ENCODE results near the gene DRICH1.
A peak's percentile ranks its signal among the peaks of the same experiment; 100 is the strongest.
"Not testable (repeated sequence)": the region's sequence is repeated elsewhere in the genome, so short reads cannot be mapped to it uniquely, and the experiment has no call there.

The DRICH1 gene

DNA sequence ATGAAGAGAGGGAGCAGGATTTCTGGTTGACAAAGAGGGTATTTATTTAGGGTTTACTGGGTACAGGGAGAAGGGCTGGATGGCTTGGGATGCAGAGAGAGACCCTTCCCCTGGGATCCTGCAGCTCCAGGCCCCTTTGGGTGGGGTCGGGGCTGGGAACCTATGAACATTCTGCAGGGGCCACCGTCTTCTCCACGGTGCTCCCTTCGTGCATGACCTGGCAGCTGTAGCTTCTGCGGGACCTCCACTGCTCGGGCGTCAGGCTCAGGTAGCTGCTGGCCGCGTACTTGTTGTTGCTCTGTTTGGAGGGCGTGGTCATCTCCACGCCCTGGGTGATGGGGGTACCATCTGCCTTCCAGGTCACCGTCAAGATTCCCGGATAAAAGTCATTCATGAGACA lies 59.0 kb downstream of the DRICH1 start:
- not testable (repeated sequence) for H3K9me3 Mint-ChIP-seq; H3K4me1 Mint-ChIP-seq (ENCODE audit: low read depth); H3K27ac Mint-ChIP-seq; DNase-seq; H3K4me3 Mint-ChIP-seq; H3K36me3 Mint-ChIP-seq (ENCODE audit: low read depth)
- peaks cover 22% of the 10 kb centered on the region for H3K27me3 Mint-ChIP-seq

DNA sequence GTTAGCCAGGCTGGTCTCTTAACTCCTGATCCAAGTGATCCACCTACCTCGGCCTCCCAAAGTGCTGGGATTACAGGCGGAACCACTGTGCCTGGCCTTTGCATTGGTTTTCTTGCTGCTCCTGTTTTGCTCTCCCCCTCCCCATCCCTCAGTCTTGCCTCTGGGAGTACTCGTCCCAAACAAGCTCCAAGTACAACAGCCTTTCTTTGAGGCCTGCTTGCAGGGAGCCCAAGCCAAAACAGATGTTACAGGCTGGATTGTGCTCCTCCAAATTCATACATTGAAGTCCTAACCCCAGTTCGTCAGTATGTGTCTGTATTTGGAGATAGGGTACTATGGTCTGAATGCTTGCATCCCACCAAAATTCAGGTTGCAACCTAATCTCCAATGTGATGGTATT lies 60.6 kb downstream of the DRICH1 start:
- Mint-ChIP-seq H3K36me3 (ENCODE audit: low read depth) (no peaks in the 10 kb centered on the region), H3K9me3 (no peaks in the 10 kb centered on the region), H3K27ac (no peak overlapping the region), H3K27me3 (peaks cover 23% of the 10 kb centered on the region), H3K4me1 (ENCODE audit: low read depth) (no peaks in the 10 kb centered on the region), H3K4me3 (no peak overlapping the region)
- DNase-seq, result no peak

DNA sequence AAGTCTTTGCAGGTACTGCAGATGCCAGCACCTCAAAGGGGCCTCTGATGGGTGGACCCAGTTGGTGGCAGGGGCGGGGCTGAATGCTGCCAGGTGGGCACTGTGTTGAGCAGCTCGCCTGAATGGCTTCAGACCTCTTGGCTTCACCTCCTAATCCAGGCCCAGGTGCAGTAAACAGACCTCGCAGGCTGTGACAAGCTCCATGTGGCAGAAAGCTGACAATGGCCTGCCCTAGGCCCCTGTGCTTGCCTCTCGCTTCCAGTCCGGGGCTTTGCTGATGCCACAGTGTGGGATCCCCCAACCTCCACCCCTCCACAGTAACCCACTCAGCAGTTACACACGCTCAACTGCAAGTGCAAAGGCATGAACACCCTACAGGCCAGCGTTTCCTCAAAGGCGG lies 61.4 kb downstream of the DRICH1 start:
- DNase-seq, result no peak
- peaks cover 3% of the 10 kb centered on the region for H3K4me1 Mint-ChIP-seq (ENCODE audit: low read depth)
- peaks cover 18% of the 10 kb centered on the region for H3K27me3 Mint-ChIP-seq
- no peak overlapping the region for H3K4me3 Mint-ChIP-seq
- no peaks in the 10 kb centered on the region for H3K9me3 Mint-ChIP-seq
- no peaks in the 10 kb centered on the region for H3K36me3 Mint-ChIP-seq (ENCODE audit: low read depth)
- no peak overlapping the region for H3K27ac Mint-ChIP-seq

DNA sequence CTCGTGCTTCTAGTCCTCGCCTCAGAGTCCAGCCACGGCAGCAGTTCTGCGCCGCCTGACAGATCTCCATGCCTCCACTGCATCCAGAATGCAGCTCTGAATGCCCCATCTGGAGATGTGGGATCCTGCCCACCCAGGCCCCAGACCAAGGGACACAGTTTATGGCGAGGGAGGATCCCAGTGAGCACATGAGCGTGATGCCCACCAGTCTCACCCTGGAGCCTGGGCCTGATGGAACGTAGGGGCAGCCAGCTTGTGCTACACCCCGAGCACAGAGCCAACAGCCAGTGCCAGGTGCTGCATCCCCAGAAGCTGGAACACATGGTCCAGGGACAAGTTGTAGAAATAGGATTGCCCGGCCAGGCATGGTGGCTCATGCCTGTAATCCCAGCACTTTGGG lies 62.4 kb downstream of the DRICH1 start:
- Mint-ChIP-seq H3K36me3 (ENCODE audit: low read depth) (no peaks in the 10 kb centered on the region), H3K27ac (no peak overlapping the region), H3K4me1 (ENCODE audit: low read depth) (peaks cover 6% of the 10 kb centered on the region), H3K9me3 (no peaks in the 10 kb centered on the region), H3K4me3 (no peak overlapping the region), H3K27me3 (peaks cover 24% of the 10 kb centered on the region)
- no peak for DNase-seq

DNA sequence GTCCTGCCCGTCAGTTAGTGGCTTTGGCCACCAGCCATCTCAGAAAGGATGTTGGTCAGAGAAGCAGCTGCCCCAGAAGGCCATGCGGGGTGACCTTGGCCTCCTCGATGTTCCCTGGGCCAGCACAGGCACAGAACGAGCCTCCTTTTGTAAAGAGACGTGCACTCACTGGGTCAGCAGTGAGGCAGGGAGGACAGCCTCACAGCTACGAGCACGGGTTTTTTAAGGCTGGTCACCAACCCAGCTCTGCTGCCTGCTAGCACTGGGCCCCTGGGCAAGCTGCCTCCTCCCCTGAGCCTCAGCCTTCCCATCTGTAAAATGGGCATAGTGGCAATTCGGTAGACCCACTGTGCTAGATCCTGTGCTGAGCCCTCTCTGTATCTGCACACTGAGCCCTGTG lies 62.8 kb downstream of the DRICH1 start:
- H3K9me3 Mint-ChIP-seq, result no peaks in the 10 kb centered on the region
- peaks cover 6% of the 10 kb centered on the region for H3K4me1 Mint-ChIP-seq (ENCODE audit: low read depth)
- H3K36me3 Mint-ChIP-seq (ENCODE audit: low read depth), result no peaks in the 10 kb centered on the region
- peaks cover 28% of the 10 kb centered on the region for H3K27me3 Mint-ChIP-seq
- no peak overlapping the region for H3K4me3 Mint-ChIP-seq
- no peak overlapping the region for H3K27ac Mint-ChIP-seq
- DNase-seq, result no peak

DNA sequence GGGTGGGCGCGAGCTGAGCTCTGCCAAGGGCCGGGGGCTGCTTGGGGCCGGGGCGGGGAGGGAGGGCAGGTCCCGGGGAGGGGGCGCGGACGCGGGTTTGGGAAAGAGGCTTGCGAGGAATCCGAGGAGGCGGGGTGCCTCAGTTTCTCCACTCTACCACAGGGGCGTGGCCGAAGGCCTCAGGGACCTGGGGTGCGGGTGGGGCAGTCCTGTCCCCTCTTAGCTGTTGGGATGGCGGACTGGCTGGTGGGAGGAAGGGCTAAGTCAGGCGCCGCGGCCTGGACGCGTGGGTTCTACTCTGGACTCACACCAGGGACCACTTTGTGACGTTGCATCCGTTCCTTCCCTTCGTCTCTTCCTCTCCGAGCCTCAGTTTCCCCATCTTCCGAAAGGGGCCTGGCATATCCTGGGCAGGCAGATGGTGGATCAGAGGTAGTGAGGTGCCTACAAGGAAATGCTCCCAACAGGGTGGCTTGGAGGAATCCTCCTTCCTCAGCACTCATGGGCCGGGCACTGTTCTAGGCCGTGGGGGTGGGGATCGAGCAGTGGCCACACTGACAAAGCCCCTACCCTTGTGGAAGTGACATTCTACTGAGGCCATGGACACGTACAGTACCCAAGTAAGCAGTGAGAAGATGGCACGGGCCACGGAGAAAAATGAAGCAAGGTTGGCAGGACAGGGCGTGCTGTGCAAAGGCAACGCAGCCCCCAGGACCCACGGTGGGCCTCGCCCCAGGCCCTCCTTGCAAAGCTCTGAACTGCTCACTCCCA lies 65.2 kb downstream of the DRICH1 start:
- H3K4me3 Mint-ChIP-seq, result peak overlapping the region; percentile 44
- no peaks in the 10 kb centered on the region for H3K36me3 Mint-ChIP-seq (ENCODE audit: low read depth)
- peaks cover 6% of the 10 kb centered on the region for H3K4me1 Mint-ChIP-seq (ENCODE audit: low read depth)
- peaks cover 39% of the 10 kb centered on the region for H3K27me3 Mint-ChIP-seq
- peak; percentile 29 for DNase-seq
- H3K27ac Mint-ChIP-seq, result no peak overlapping the region
- no peaks in the 10 kb centered on the region for H3K9me3 Mint-ChIP-seq

DNA sequence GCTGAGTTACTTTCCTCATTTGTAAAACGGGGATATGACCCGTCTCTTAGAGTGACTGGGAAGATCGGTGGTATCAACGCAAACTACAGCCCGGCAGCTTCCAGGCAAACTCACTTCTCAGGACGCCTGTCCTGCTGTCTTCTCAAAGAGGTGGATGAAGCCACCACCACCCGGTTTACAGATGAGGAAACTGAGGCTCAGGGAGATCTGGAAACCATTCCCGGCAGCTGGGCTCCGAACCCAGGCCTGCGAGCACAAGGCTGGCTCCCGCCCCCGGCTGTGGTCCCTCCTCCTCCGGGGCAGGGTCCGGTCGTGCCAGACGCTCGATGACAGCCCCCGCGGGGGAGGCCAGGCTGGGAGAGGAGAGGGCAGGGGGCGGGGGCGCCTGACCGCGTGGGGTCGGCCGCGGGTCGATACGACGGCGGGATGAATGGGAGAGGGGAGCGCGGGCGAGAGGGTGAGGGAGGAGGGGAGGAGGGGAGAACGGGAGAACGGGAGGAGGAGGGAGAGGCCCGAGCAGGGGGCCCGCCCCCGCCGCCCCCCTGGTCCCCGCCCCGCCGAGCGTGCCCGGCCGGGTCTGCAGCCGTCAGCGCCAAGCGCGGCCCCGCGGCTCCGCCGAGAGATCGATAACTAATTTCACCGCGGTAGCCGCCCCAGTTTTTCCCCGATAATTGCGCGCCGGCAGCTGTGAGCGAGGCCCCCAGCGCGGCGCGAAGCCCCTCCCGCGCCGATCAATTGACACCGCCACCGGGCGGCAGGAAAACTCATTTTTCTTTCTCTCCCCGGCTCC lies 66.0 kb downstream of the DRICH1 start:
- peak; percentile 43 for DNase-seq
- H3K36me3 Mint-ChIP-seq (ENCODE audit: low read depth), result no peaks in the 10 kb centered on the region

DNA sequence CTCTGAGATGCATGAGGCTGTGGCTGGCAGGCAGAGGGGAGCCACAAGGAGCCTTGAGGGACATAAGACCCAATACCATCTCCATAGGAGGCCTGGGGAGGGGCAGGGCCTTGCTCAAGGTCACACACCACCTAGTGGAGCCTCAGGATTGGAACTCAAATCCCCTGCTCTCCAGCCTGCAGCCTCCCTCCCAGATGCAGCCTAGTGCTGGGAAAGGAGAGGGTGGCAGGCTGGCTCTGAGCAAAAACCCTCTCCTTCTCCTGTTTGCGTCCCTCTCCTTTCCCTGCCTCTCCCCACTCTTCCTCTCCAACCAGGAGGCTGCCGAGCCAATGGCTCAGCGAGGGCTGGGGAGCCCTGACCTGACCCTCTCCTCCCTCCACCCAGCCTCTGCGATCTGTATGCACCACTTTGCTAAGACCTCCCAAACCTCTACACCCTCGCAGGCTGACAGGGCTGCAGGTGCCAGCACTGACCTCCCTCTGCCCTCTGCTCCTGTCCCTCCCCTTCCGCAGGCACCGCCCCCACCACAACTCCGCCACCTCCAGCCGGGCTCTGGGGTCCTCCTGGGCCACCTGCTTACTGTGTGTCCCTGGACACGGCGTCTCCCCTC lies 66.7 kb downstream of the DRICH1 start:
- peak overlapping the region; percentile 73 for H3K4me3 Mint-ChIP-seq
- H3K4me1 Mint-ChIP-seq (ENCODE audit: low read depth), result peaks cover 6% of the 10 kb centered on the region
- peaks cover 39% of the 10 kb centered on the region for H3K27me3 Mint-ChIP-seq
- H3K27ac Mint-ChIP-seq, result no peak overlapping the region
- no peaks in the 10 kb centered on the region for H3K9me3 Mint-ChIP-seq
- H3K36me3 Mint-ChIP-seq (ENCODE audit: low read depth), result no peaks in the 10 kb centered on the region
- peak; percentile 44 for DNase-seq

More for the DNA sequence above, 66.0 kb downstream of the DRICH1 start:
- H3K9me3 Mint-ChIP-seq, result no peaks in the 10 kb centered on the region
- H3K27me3 Mint-ChIP-seq, result peaks cover 39% of the 10 kb centered on the region
- no peak overlapping the region for H3K27ac Mint-ChIP-seq
- H3K4me1 Mint-ChIP-seq (ENCODE audit: low read depth), result peaks cover 6% of the 10 kb centered on the region
- peak overlapping the region; percentile 73 for H3K4me3 Mint-ChIP-seq

DNA sequence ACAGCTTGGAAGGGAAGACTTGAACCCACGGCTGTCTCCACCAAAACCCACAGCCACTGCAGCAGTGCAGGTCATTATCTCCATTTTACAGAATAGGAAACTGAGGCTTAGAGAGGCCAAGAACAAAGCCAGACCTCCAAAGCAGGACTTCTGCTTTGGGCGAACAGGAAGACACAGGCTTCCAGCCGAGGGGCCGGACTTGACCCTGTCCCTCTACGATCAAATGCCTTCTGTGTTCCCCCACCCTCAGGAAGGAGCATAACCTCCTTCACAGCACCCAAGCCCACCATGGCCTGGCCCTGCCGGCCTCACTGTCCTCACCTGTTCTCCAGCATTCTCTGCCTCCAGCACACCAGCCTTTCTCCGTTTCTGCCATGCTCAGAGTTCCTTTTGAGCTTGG lies 67.8 kb downstream of the DRICH1 start:
- Mint-ChIP-seq H3K27me3 (peaks cover 39% of the 10 kb centered on the region), H3K27ac (no peak overlapping the region), H3K36me3 (ENCODE audit: low read depth) (no peaks in the 10 kb centered on the region), H3K4me3 (no peak overlapping the region), H3K4me1 (ENCODE audit: low read depth) (peaks cover 6% of the 10 kb centered on the region), H3K9me3 (no peaks in the 10 kb centered on the region)
- no peak for DNase-seq

DNA sequence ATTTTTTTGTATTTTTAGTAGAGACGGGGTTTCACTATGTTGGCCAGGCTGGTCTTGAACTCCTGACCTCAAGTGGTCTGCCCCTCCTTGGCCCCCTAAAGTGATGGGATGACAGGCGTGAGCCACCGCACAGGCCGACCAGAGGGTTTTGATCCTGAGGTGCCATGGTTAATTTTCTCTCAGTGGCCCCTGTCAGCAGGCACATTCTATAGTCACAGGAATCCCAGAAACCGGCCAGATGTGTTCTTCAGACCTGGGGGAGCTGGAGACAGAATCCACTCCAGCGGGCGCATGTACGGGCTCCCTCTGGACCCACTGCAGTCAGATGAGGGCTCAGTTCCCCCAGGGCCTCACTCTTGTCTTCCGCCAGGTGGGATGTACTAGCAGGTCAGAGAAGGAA lies 69.0 kb downstream of the DRICH1 start:
- Mint-ChIP-seq H3K27ac (no peak overlapping the region), H3K36me3 (ENCODE audit: low read depth) (no peaks in the 10 kb centered on the region), H3K4me1 (ENCODE audit: low read depth) (peaks cover 6% of the 10 kb centered on the region), H3K4me3 (no peak overlapping the region), H3K9me3 (no peaks in the 10 kb centered on the region), H3K27me3 (peaks cover 39% of the 10 kb centered on the region)
- peak; percentile 6 for DNase-seq

DNA sequence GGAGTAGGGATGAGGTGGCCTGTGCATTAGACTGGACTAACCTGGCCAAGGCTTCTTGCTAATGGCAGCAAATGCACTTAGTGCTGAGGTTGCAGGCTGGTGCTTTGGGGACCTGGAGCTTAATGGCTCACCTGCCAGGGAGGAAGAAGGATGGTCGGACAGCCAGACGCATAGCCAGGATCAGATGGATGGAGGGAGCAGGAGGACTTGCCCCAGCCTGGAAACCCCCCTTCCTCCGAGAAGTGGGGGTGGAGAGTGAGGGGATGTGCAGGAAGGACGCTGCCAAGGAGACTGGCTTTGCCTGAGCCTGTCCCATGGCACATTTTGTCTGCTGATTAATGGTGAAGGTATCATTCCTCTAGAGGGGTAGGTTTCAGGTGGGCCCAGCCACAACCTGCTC lies 69.9 kb downstream of the DRICH1 start:
- H3K4me3 Mint-ChIP-seq, result no peak overlapping the region
- H3K36me3 Mint-ChIP-seq (ENCODE audit: low read depth), result no peaks in the 10 kb centered on the region
- H3K27me3 Mint-ChIP-seq, result peaks cover 32% of the 10 kb centered on the region
- DNase-seq, result no peak
- no peaks in the 10 kb centered on the region for H3K9me3 Mint-ChIP-seq
- no peak overlapping the region for H3K27ac Mint-ChIP-seq
- H3K4me1 Mint-ChIP-seq (ENCODE audit: low read depth), result peaks cover 6% of the 10 kb centered on the region

DNA sequence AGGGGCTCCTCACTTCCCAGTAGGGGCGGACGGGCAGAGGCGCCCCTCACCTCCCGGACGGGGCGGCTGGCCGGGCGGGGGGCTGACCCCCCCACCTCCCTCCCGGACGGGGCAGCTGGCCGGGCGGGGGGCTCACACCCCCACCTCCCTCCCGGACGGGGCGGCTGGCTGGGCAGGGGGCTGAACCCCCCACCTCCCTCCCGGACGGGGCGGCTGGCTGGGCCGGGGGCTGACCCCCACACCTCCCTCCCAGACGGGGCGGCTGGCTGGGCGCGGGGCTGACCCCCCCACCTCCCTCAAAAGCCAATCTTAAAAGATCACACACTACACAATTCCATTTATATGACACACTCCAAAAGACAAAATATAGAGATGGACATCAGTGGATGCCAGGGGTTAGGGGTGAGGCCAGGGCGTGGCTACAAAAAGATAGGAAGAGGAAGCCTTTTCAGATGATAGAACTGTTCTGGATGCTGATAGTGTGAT lies 71.1 kb downstream of the DRICH1 start:
- H3K9me3 Mint-ChIP-seq; H3K36me3 Mint-ChIP-seq (ENCODE audit: low read depth); H3K27ac Mint-ChIP-seq; H3K4me1 Mint-ChIP-seq (ENCODE audit: low read depth); H3K4me3 Mint-ChIP-seq: not testable (repeated sequence)
- peak; percentile 2 for DNase-seq
- H3K27me3 Mint-ChIP-seq, result peaks cover 33% of the 10 kb centered on the region

DNA sequence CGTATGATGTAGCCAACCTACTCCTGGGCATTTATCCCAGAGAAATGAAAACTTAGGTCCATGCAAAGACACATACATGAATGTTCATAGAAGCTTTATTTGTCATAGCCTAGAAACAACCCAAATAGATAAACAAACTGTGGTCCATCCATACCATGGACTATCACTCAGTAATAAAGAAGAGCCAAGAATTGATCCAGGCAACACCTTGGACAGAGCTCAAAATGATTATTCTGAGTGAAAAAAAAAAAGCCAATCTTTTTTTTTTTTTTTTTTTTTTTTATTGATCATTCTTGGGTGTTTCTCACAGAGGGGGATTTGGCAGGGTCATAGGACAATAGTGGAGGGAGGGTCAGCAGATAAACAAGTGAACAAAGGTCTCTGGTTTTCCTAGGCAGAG lies 71.9 kb downstream of the DRICH1 start:
- not testable (repeated sequence) for H3K9me3 Mint-ChIP-seq; H3K27ac Mint-ChIP-seq; DNase-seq; H3K4me1 Mint-ChIP-seq (ENCODE audit: low read depth); H3K36me3 Mint-ChIP-seq (ENCODE audit: low read depth); H3K4me3 Mint-ChIP-seq
- peaks cover 30% of the 10 kb centered on the region for H3K27me3 Mint-ChIP-seq

All from activated T-cell treated with anti-CD3 and anti-CD28 coated beads, Interleukin-2, amount 50 U/mL, for 24 hours (primary cell).